A204.1 (cell line): ENCODE data around the gene PPP2R3B.
"Not testable (repeated sequence)": the region's sequence is repeated elsewhere in the genome, so short reads cannot be mapped to it uniquely, and the experiment has no call there.

ENCODE experiments used
- FAIRE-seq: peaks from 2 replicates; lab custom pipeline; 2012; peaks lifted over from hg19 to GRCh38; lab: Jason Lieb, UNC

Gene PPP2R3B

GRCh38 chrX:352582-353314 is 34.0 kb downstream of the PPP2R3B start:
- no peak for FAIRE-seq

GRCh38 chrX:352181-352580 is 34.5 kb downstream of the PPP2R3B start:
- no peak for FAIRE-seq

GRCh38 chrX:351736-352135 is 35.0 kb downstream of the PPP2R3B start:
- FAIRE-seq: no peak

- not testable (repeated sequence) for FAIRE-seq
These were observed 35.4 kb downstream of the PPP2R3B start for GRCh38 chrX:351324-351641.

GRCh38 chrX:350534-351323 is 36.0 kb downstream of the PPP2R3B start:
- no peak for FAIRE-seq

GRCh38 chrX:350148-350533 is 36.6 kb downstream of the PPP2R3B start:
- no peak for FAIRE-seq

- no peak for FAIRE-seq
These were observed 37.0 kb downstream of the PPP2R3B start for GRCh38 chrX:349702-350101.

GRCh38 chrX:349196-349595 is 37.5 kb downstream of the PPP2R3B start:
- no peak for FAIRE-seq

GRCh38 chrX:348461-349117 is 38.1 kb downstream of the PPP2R3B start:
- no peak for FAIRE-seq

- no peak for FAIRE-seq
These were observed 39.2 kb downstream of the PPP2R3B start for GRCh38 chrX:347351-348117.

GRCh38 chrX:346034-346813 is 40.5 kb downstream of the PPP2R3B start:
- FAIRE-seq: no peak

GRCh38 chrX:345020-345925 is 41.4 kb downstream of the PPP2R3B start:
- FAIRE-seq: no peak

- no peak for FAIRE-seq
These were observed 42.3 kb downstream of the PPP2R3B start for GRCh38 chrX:344371-344901.

GRCh38 chrX:341541-342101 is 45.1 kb downstream of the PPP2R3B start:
- FAIRE-seq: no peak

- FAIRE-seq: no peak
These were observed 45.9 kb downstream of the PPP2R3B start for GRCh38 chrX:340641-341423.

- FAIRE-seq: no peak
These were observed 46.6 kb downstream of the PPP2R3B start for GRCh38 chrX:340121-340520.

GRCh38 chrX:338836-339400 is 47.8 kb downstream of the PPP2R3B start:
- no peak for FAIRE-seq

GRCh38 chrX:338281-338835 is 48.3 kb downstream of the PPP2R3B start:
- no peak for FAIRE-seq
